ENCODE measurements around the gene PIAS4. TPM values are rescaled to one million over a fixed set of nuclear protein-coding genes. Genes with fewer than 3 reads are reported as not detected.
A peak's percentile ranks its signal among the peaks of the same experiment; 100 is the strongest.

Gene PIAS4
- total RNA-seq, 1 donor from 2014 or later, result 26.0 TPM

GRCh38 chr19:4046946-4047683 is 39.6 kb downstream of the PIAS4 start:
- peaks cover 81% of the 10 kb centered on the region for H3K79me2 ChIP-seq (ENCODE audit: insufficient read depth, low read length)
- no peak overlapping the region for H3K4me3 ChIP-seq (ENCODE audit: insufficient read depth, low read depth, low read length)
- H2AFZ ChIP-seq (ENCODE audit: low read depth, low read length), result no peak overlapping the region
- H4K20me1 ChIP-seq (ENCODE audit: insufficient read depth, low read length), result peaks cover 71% of the 10 kb centered on the region
- no peaks in the 10 kb centered on the region for H3K27me3 ChIP-seq (ENCODE audit: insufficient read depth, low read length)
- FAIRE-seq (no peak), DNase-seq (ENCODE audit: low read depth) (no peak)
- H3K4me3 Mint-ChIP-seq (ENCODE audit: unreplicated experiment), result no peak overlapping the region
- no peak overlapping the region for H3K4me2 ChIP-seq (ENCODE audit: low read length)
- no peak overlapping the region for H3K27ac Mint-ChIP-seq (ENCODE audit: unreplicated experiment)
- H3K9me3 ChIP-seq (ENCODE audit: insufficient read depth, low read depth, low read length), result no peaks in the 10 kb centered on the region
- no peaks in the 10 kb centered on the region for H3K9me3 Mint-ChIP-seq (ENCODE audit: unreplicated experiment)
- H3K9ac ChIP-seq (ENCODE audit: low read length), result no peak overlapping the region
- H3K27ac ChIP-seq (ENCODE audit: low read depth, low read length), result no peak overlapping the region
- H3K36me3 ChIP-seq (ENCODE audit: insufficient read depth, low read length), result peaks cover 7% of the 10 kb centered on the region
- TF ChIP-seq EZH2 (IDR thresholded peaks at IDR 0.05; ENCODE audit: insufficient read depth, low read length), result no peak
- no peak for TF ChIP-seq CTCF (IDR thresholded peaks at IDR 0.05; ENCODE audit: insufficient read depth, low read depth, low read length)
- H3K4me1 ChIP-seq (ENCODE audit: insufficient read depth, low read length), result peaks cover 9% of the 10 kb centered on the region
- H3K27me3 Mint-ChIP-seq (ENCODE audit: low read depth, unreplicated experiment), result no peaks in the 10 kb centered on the region
- H3K4me1 Mint-ChIP-seq (ENCODE audit: low read depth, unreplicated experiment), result peaks cover 11% of the 10 kb centered on the region
- peaks cover 18% of the 10 kb centered on the region for H3K36me3 Mint-ChIP-seq (ENCODE audit: low read depth, unreplicated experiment)

GRCh38 chr19:4049432-4049831 is 41.9 kb downstream of the PIAS4 start:
- TF ChIP-seq CTCF (IDR thresholded peaks at IDR 0.05; ENCODE audit: insufficient read depth, low read depth, low read length), result no peak
- no peak for TF ChIP-seq EZH2 (IDR thresholded peaks at IDR 0.05; ENCODE audit: insufficient read depth, low read length)
- FAIRE-seq (no peak), DNase-seq (ENCODE audit: low read depth) (no peak)
- H3K27me3 ChIP-seq (ENCODE audit: insufficient read depth, low read length), result no peaks in the 10 kb centered on the region
- no peak overlapping the region for H3K4me2 ChIP-seq (ENCODE audit: low read length)
- no peak overlapping the region for H3K4me3 ChIP-seq (ENCODE audit: insufficient read depth, low read depth, low read length)
- peaks cover 28% of the 10 kb centered on the region for H3K36me3 Mint-ChIP-seq (ENCODE audit: low read depth, unreplicated experiment)
- H3K9ac ChIP-seq (ENCODE audit: low read length), result no peak overlapping the region
- no peak overlapping the region for H2AFZ ChIP-seq (ENCODE audit: low read depth, low read length)
- no peak overlapping the region for H3K4me3 Mint-ChIP-seq (ENCODE audit: unreplicated experiment)
- peaks cover 23% of the 10 kb centered on the region for H3K4me1 Mint-ChIP-seq (ENCODE audit: low read depth, unreplicated experiment)
- peaks cover 79% of the 10 kb centered on the region for H4K20me1 ChIP-seq (ENCODE audit: insufficient read depth, low read length)
- no peak overlapping the region for H3K27ac ChIP-seq (ENCODE audit: low read depth, low read length)
- no peaks in the 10 kb centered on the region for H3K9me3 Mint-ChIP-seq (ENCODE audit: unreplicated experiment)
- no peaks in the 10 kb centered on the region for H3K27me3 Mint-ChIP-seq (ENCODE audit: low read depth, unreplicated experiment)
- H3K36me3 ChIP-seq (ENCODE audit: insufficient read depth, low read length), result peaks cover 17% of the 10 kb centered on the region
- peaks cover 20% of the 10 kb centered on the region for H3K4me1 ChIP-seq (ENCODE audit: insufficient read depth, low read length)
- H3K27ac Mint-ChIP-seq (ENCODE audit: unreplicated experiment), result peak overlapping the region; percentile 47
- no peaks in the 10 kb centered on the region for H3K9me3 ChIP-seq (ENCODE audit: insufficient read depth, low read depth, low read length)
- peaks cover 88% of the 10 kb centered on the region for H3K79me2 ChIP-seq (ENCODE audit: insufficient read depth, low read length)

Data from astrocyte (in vitro differentiated cells and primary cell).